NCI-H2171 (cell line): ENCODE results near the gene CD3D.
"Not testable (repeated sequence)": the region's sequence is repeated elsewhere in the genome, so short reads cannot be mapped to it uniquely, and the experiment has no call there.

Experiments used
- DNase-seq: peaks from one replicate; lab custom pipeline; 2025; lab: John Stamatoyannopoulos, UW

CD3D gene

GRCh38 chr11:118339281-118339961 is 3.1 kb downstream of the CD3D start:
- DNase-seq = no peak

GRCh38 chr11:118338637-118339061 is 3.9 kb downstream of the CD3D start:
- DNase-seq = no peak

GRCh38 chr11:118334745-118335144 is 7.8 kb downstream of the CD3D start:
- DNase-seq = no peak

GRCh38 chr11:118328745-118329144 is 13.8 kb downstream of the CD3D start:
- DNase-seq = no peak

- DNase-seq = no peak
Measured at GRCh38 chr11:118325283-118325682, 17.2 kb downstream of the CD3D start.

- DNase-seq = no peak
Measured at GRCh38 chr11:118322721-118323120, 19.8 kb downstream of the CD3D start.

- DNase-seq = no peak
Measured at GRCh38 chr11:118321386-118322082, 21.0 kb downstream of the CD3D start.

GRCh38 chr11:118320515-118320914 is 22.0 kb downstream of the CD3D start:
- DNase-seq = no peak

GRCh38 chr11:118319337-118319707 is 23.2 kb downstream of the CD3D start:
- no peak for DNase-seq

GRCh38 chr11:118318581-118319336 is 23.7 kb downstream of the CD3D start:
- DNase-seq = no peak

- no peak for DNase-seq
Measured at GRCh38 chr11:118318124-118318523, 24.4 kb downstream of the CD3D start.

- no peak for DNase-seq
Measured at GRCh38 chr11:118314988-118315411, 27.5 kb downstream of the CD3D start.

- DNase-seq = no peak
Measured at GRCh38 chr11:118313242-118313641, 29.3 kb downstream of the CD3D start.

- no peak for DNase-seq
Measured at GRCh38 chr11:118312328-118312727, 30.2 kb downstream of the CD3D start.

GRCh38 chr11:118311518-118311917 is 31.0 kb downstream of the CD3D start:
- DNase-seq = no peak

GRCh38 chr11:118310781-118311485 is 31.6 kb downstream of the CD3D start:
- DNase-seq = no peak

GRCh38 chr11:118310271-118310670 is 32.2 kb downstream of the CD3D start:
- no peak for DNase-seq

GRCh38 chr11:118308995-118309528 is 33.4 kb downstream of the CD3D start:
- DNase-seq = not testable (repeated sequence)

- no peak for DNase-seq
Measured at GRCh38 chr11:118306556-118306955, 35.9 kb downstream of the CD3D start.

GRCh38 chr11:118305726-118306125 is 36.8 kb downstream of the CD3D start:
- no peak for DNase-seq

- no peak for DNase-seq
Measured at GRCh38 chr11:118304568-118305248, 37.8 kb downstream of the CD3D start, which contains the start of gene CD3E. CD3E (plus strand) TSS chr11:118304730; CDS start chr11:118304953, 223 bp downstream.
